Measurements from ENCODE around the gene CDADC1.

Gene CDADC1

GRCh38 chr13:49304356-49304755 is 56.6 kb downstream of the CDADC1 start:
- H3K4ac ChIP-seq (ENCODE audit: low read depth, low read length) = no peak overlapping the region
- no peak overlapping the region for H4K8ac ChIP-seq (ENCODE audit: low read depth, low read length)
- H3K9ac ChIP-seq (ENCODE audit: low read length) = no peak overlapping the region
- H3K27me3 ChIP-seq (ENCODE audit: insufficient read depth, low read length) = no peaks in the 10 kb centered on the region
- H2BK12ac ChIP-seq (ENCODE audit: low read length) = no peak overlapping the region
- no peak overlapping the region for H3K23ac ChIP-seq (ENCODE audit: low read length)
- H3K18ac ChIP-seq (ENCODE audit: low read length) = no peak overlapping the region
- DNase-seq = no peak
- peaks cover 6 to 7% of the 10 kb centered on the region in 2 experiments for H3K4me1 ChIP-seq (ENCODE audit: control insufficient read depth in 1 of 2, insufficient read depth in 2 of 2, low read length in 2 of 2)
- WGBS (ENCODE audit: extremely low coverage, insufficient coverage, insufficient read length) = no CpG with 5 or more reads among the region's 12 CpGs
- no peak overlapping the region for H4K91ac ChIP-seq (ENCODE audit: low read depth, low read length)
- no peak overlapping the region for H3K27ac ChIP-seq (ENCODE audit: low read depth, low read length)
- no peaks in the 10 kb centered on the region for H3K9me3 ChIP-seq (ENCODE audit: insufficient read depth, low read depth, low read length)
- no peaks in the 10 kb centered on the region for H3K79me2 ChIP-seq (ENCODE audit: control insufficient read depth, insufficient read depth, low read length, poor library complexity)
- H3K79me1 ChIP-seq (ENCODE audit: low read length) = peaks cover 5% of the 10 kb centered on the region
- H4K12ac ChIP-seq (ENCODE audit: low read depth, low read length) = no peak overlapping the region
- no peak overlapping the region for H3K14ac ChIP-seq (ENCODE audit: low read length)
- no peak overlapping the region for H3K4me2 ChIP-seq (ENCODE audit: low read length)
- H2BK120ac ChIP-seq (ENCODE audit: insufficient read depth, low read length, poor library complexity) = no peak overlapping the region
- no peak overlapping the region for H2AFZ ChIP-seq (ENCODE audit: insufficient read depth, low read length, poor library complexity)
- H2BK5ac ChIP-seq (ENCODE audit: low read depth, low read length, poor library complexity) = no peak overlapping the region
- H2AK5ac ChIP-seq (ENCODE audit: low read length) = no peak overlapping the region
- H3K36me3 ChIP-seq (ENCODE audit: control insufficient read depth in 1 of 2, insufficient read depth in 2 of 2, low read length in 2 of 2) = peaks cover 0 to 2% of the 10 kb centered on the region in 2 experiments
- H3K4me3 ChIP-seq (ENCODE audit: low read depth, low read length) = no peak overlapping the region

GRCh38 chr13:49304763-49305700 is 57.3 kb downstream of the CDADC1 start:
- no peak overlapping the region for H3K4me3 ChIP-seq (ENCODE audit: low read depth, low read length)
- no peak overlapping the region for H3K9ac ChIP-seq (ENCODE audit: low read length)
- no peak overlapping the region for H2BK120ac ChIP-seq (ENCODE audit: insufficient read depth, low read length, poor library complexity)
- no peaks in the 10 kb centered on the region for H3K9me3 ChIP-seq (ENCODE audit: insufficient read depth, low read depth, low read length)
- no peak overlapping the region for H4K8ac ChIP-seq (ENCODE audit: low read depth, low read length)
- peaks cover 2 to 5% of the 10 kb centered on the region in 2 experiments for H3K36me3 ChIP-seq (ENCODE audit: control insufficient read depth in 1 of 2, insufficient read depth in 2 of 2, low read length in 2 of 2)
- H2BK12ac ChIP-seq (ENCODE audit: low read length) = no peak overlapping the region
- H3K79me1 ChIP-seq (ENCODE audit: low read length) = peaks cover 5% of the 10 kb centered on the region
- no peak overlapping the region for H3K14ac ChIP-seq (ENCODE audit: low read length)
- no peak overlapping the region for H3K4me2 ChIP-seq (ENCODE audit: low read length)
- no peaks in the 10 kb centered on the region for H3K27me3 ChIP-seq (ENCODE audit: insufficient read depth, low read length)
- H2BK5ac ChIP-seq (ENCODE audit: low read depth, low read length, poor library complexity) = no peak overlapping the region
- no peak overlapping the region for H3K18ac ChIP-seq (ENCODE audit: low read length)
- no peak overlapping the region for H3K4ac ChIP-seq (ENCODE audit: low read depth, low read length)
- no peaks in the 10 kb centered on the region for H3K79me2 ChIP-seq (ENCODE audit: control insufficient read depth, insufficient read depth, low read length, poor library complexity)
- DNase-seq = no peak
- H3K4me1 ChIP-seq (ENCODE audit: control insufficient read depth in 1 of 2, insufficient read depth in 2 of 2, low read length in 2 of 2) = peaks cover 6 to 7% of the 10 kb centered on the region in 2 experiments
- H2AK5ac ChIP-seq (ENCODE audit: low read length) = no peak overlapping the region
- no peak overlapping the region for H3K27ac ChIP-seq (ENCODE audit: low read depth, low read length)
- H4K91ac ChIP-seq (ENCODE audit: low read depth, low read length) = no peak overlapping the region
- no CpG with 5 or more reads among the region's 25 CpGs for WGBS (ENCODE audit: extremely low coverage, insufficient coverage, insufficient read length)
- H2AFZ ChIP-seq (ENCODE audit: insufficient read depth, low read length, poor library complexity) = no peak overlapping the region
- H4K12ac ChIP-seq (ENCODE audit: low read depth, low read length) = no peak overlapping the region
- H3K23ac ChIP-seq (ENCODE audit: low read length) = no peak overlapping the region

GRCh38 chr13:49305792-49306425 is 58.2 kb downstream of the CDADC1 start:
- Histone ChIP-seq H3K14ac (ENCODE audit: low read length) (no peak overlapping the region), H2AK5ac (ENCODE audit: low read length) (no peak overlapping the region)
- WGBS (ENCODE audit: extremely low coverage, insufficient coverage, insufficient read length) = no CpG with 5 or more reads among the region's 15 CpGs

GRCh38 chr13:49307365-49307764 is 59.6 kb downstream of the CDADC1 start:
- Histone ChIP-seq H3K4me3 (ENCODE audit: low read depth, low read length) (no peak overlapping the region), H3K27me3 (ENCODE audit: insufficient read depth, low read length) (no peaks in the 10 kb centered on the region), H2BK120ac (ENCODE audit: insufficient read depth, low read length, poor library complexity) (peak overlapping the region; percentile 21), H4K12ac (ENCODE audit: low read depth, low read length) (no peak overlapping the region), H4K8ac (ENCODE audit: low read depth, low read length) (no peak overlapping the region), H3K9ac (ENCODE audit: low read length) (no peak overlapping the region), H3K4me2 (ENCODE audit: low read length) (no peak overlapping the region), H2BK5ac (ENCODE audit: low read depth, low read length, poor library complexity) (no peak overlapping the region), H3K4ac (ENCODE audit: low read depth, low read length) (no peak overlapping the region), H2AFZ (ENCODE audit: insufficient read depth, low read length, poor library complexity) (no peak overlapping the region), H3K9me3 (ENCODE audit: insufficient read depth, low read depth, low read length) (no peaks in the 10 kb centered on the region), H3K23ac (ENCODE audit: low read length) (no peak overlapping the region), H3K79me1 (ENCODE audit: low read length) (peaks cover 5% of the 10 kb centered on the region), H3K27ac (ENCODE audit: low read depth, low read length) (no peak overlapping the region), H3K79me2 (ENCODE audit: control insufficient read depth, insufficient read depth, low read length, poor library complexity) (no peaks in the 10 kb centered on the region), H3K4me1 (ENCODE audit: control insufficient read depth in 1 of 2, insufficient read depth in 2 of 2, low read length in 2 of 2) (peaks cover 6 to 7% of the 10 kb centered on the region in 2 experiments), H3K14ac (ENCODE audit: low read length) (peak overlapping the region; percentile 42), H2AK5ac (ENCODE audit: low read length) (no peak overlapping the region), H4K91ac (ENCODE audit: low read depth, low read length) (peak overlapping the region; percentile 4), H3K36me3 (ENCODE audit: control insufficient read depth in 1 of 2, insufficient read depth in 2 of 2, low read length in 2 of 2) (peaks cover 5 to 11% of the 10 kb centered on the region in 2 experiments), H2BK12ac (ENCODE audit: low read length) (peak overlapping the region; percentile 37), H3K18ac (ENCODE audit: low read length) (no peak overlapping the region)
- no CpG with 5 or more reads among the region's 6 CpGs for WGBS (ENCODE audit: extremely low coverage, insufficient coverage, insufficient read length)
- no peak for DNase-seq

More at GRCh38 chr13:49305792-49306425, 58.2 kb downstream of the CDADC1 start:
- DNase-seq = no peak
- H4K91ac ChIP-seq (ENCODE audit: low read depth, low read length) = no peak overlapping the region
- no peaks in the 10 kb centered on the region for H3K27me3 ChIP-seq (ENCODE audit: insufficient read depth, low read length)
- no peak overlapping the region for H3K27ac ChIP-seq (ENCODE audit: low read depth, low read length)
- no peak overlapping the region for H3K4me3 ChIP-seq (ENCODE audit: low read depth, low read length)
- H3K79me1 ChIP-seq (ENCODE audit: low read length) = peaks cover 5% of the 10 kb centered on the region
- no peak overlapping the region for H2BK12ac ChIP-seq (ENCODE audit: low read length)
- peaks cover 6 to 7% of the 10 kb centered on the region in 2 experiments for H3K4me1 ChIP-seq (ENCODE audit: control insufficient read depth in 1 of 2, insufficient read depth in 2 of 2, low read length in 2 of 2)
- H3K9me3 ChIP-seq (ENCODE audit: insufficient read depth, low read depth, low read length) = no peaks in the 10 kb centered on the region
- H2BK120ac ChIP-seq (ENCODE audit: insufficient read depth, low read length, poor library complexity) = no peak overlapping the region
- H2AFZ ChIP-seq (ENCODE audit: insufficient read depth, low read length, poor library complexity) = no peak overlapping the region
- H3K4ac ChIP-seq (ENCODE audit: low read depth, low read length) = no peak overlapping the region
- H2BK5ac ChIP-seq (ENCODE audit: low read depth, low read length, poor library complexity) = no peak overlapping the region
- no peaks in the 10 kb centered on the region for H3K79me2 ChIP-seq (ENCODE audit: control insufficient read depth, insufficient read depth, low read length, poor library complexity)
- no peak overlapping the region for H3K23ac ChIP-seq (ENCODE audit: low read length)
- H3K18ac ChIP-seq (ENCODE audit: low read length) = no peak overlapping the region
- no peak overlapping the region for H4K8ac ChIP-seq (ENCODE audit: low read depth, low read length)
- H4K12ac ChIP-seq (ENCODE audit: low read depth, low read length) = no peak overlapping the region
- H3K36me3 ChIP-seq (ENCODE audit: control insufficient read depth in 1 of 2, insufficient read depth in 2 of 2, low read length in 2 of 2) = peaks cover 5 to 10% of the 10 kb centered on the region in 2 experiments
- no peak overlapping the region for H3K4me2 ChIP-seq (ENCODE audit: low read length)
- no peak overlapping the region for H3K9ac ChIP-seq (ENCODE audit: low read length)
